HEK293T (cell line): Measurements from ENCODE around the gene RUVBL1.
A peak's percentile ranks its signal among the peaks of the same experiment; 100 is the strongest.

ENCODE experiments used
- CTCF ChIA-PET: fragments of 350-600 bp; formaldehyde crosslinking; extraction: SDS; loops from one replicate; lab custom pipeline; 2021; ENCODE audit warnings: antibody characterized with exemption, inconsistent platforms; lab: Yijun Ruan, JAX
- POLR2A ChIA-PET: fragments of 350-600 bp; formaldehyde crosslinking; extraction: SDS; loops from one replicate; lab custom pipeline; 2020; ENCODE audit warnings: antibody characterized with exemption, inconsistent platforms; lab: Yijun Ruan, JAX
- DNase-seq: peaks from one replicate; pipeline ENCODE4 v3.0.0; 2012; ENCODE audit warnings: mixed read lengths; ENCODE audit errors: extremely low spot score
- ARNT ChIP-seq: fragments of 450-650 bp; IDR thresholded peaks from 2 replicates; pipeline ENCODE4 v1.6.1; 2017; ENCODE audit warnings: mild to moderate bottlenecking
- BHLHE40 ChIP-seq: fragments of 450-650 bp; IDR thresholded peaks from 2 replicates; pipeline ENCODE4 v1.6.1; 2016; ENCODE audit warnings: mild to moderate bottlenecking, moderate library complexity, borderline replicate concordance
- CTBP1 ChIP-seq: fragments of 450-650 bp; IDR thresholded peaks from 2 replicates; pipeline ENCODE4 v1.6.1; 2016; ENCODE audit warnings: borderline replicate concordance
- ELF4 ChIP-seq: fragments of 450-650 bp; IDR thresholded peaks from 2 replicates; pipeline ENCODE4 v1.6.1; 2017; ENCODE audit warnings: antibody characterized with exemption
- FOXA1 ChIP-seq: fragments of 450-650 bp; IDR thresholded peaks from 2 replicates; pipeline ENCODE4 v1.6.1; 2016; ENCODE audit warnings: mild to moderate bottlenecking
- FOXK2 ChIP-seq: fragments of 450-650 bp; IDR thresholded peaks from 2 replicates; pipeline ENCODE4 v1.6.1; 2016; ENCODE audit warnings: mild to moderate bottlenecking
- FOXM1 ChIP-seq: fragments of 450-650 bp; IDR thresholded peaks from 2 replicates; pipeline ENCODE4 v1.6.1; 2017; ENCODE audit warnings: mild to moderate bottlenecking, borderline replicate concordance
- HDGF ChIP-seq: fragments of 450-650 bp; IDR thresholded peaks from 2 replicates; pipeline ENCODE4 v1.6.1; 2017; ENCODE audit warnings: antibody characterized with exemption, borderline replicate concordance
- L3MBTL2 ChIP-seq: fragments of 450-650 bp; conservative IDR thresholded peaks from 2 replicates; pipeline ENCODE4 v1.6.1; 2016; ENCODE audit warnings: mild to moderate bottlenecking
- LEF1 ChIP-seq: fragments of 450-650 bp; IDR thresholded peaks from 2 replicates; pipeline ENCODE4 v1.6.1; 2017; ENCODE audit warnings: mild to moderate bottlenecking, borderline replicate concordance
- NFRKB ChIP-seq: fragments of 450-650 bp; IDR thresholded peaks from 2 replicates; pipeline ENCODE4 v1.6.1; 2016; ENCODE audit warnings: mild to moderate bottlenecking, moderate library complexity
- PKNOX1 ChIP-seq: fragments of 450-650 bp; IDR thresholded peaks from 2 replicates; pipeline ENCODE4 v1.6.1; 2016
- SP1 ChIP-seq: fragments of 450-650 bp; IDR thresholded peaks from 2 replicates; pipeline ENCODE4 v1.6.1; 2017
- SUZ12 ChIP-seq: fragments of 450-650 bp; IDR thresholded peaks from 2 replicates; pipeline ENCODE4 v1.6.1; 2016; ENCODE audit warnings: mild to moderate bottlenecking
- TARDBP ChIP-seq: fragments of 450-650 bp; IDR thresholded peaks from 2 replicates; pipeline ENCODE4 v1.6.1; 2016
- ZNF384 ChIP-seq: fragments of 450-650 bp; IDR thresholded peaks from 2 replicates; pipeline ENCODE4 v1.6.1; 2016

The RUVBL1 gene

DNA sequence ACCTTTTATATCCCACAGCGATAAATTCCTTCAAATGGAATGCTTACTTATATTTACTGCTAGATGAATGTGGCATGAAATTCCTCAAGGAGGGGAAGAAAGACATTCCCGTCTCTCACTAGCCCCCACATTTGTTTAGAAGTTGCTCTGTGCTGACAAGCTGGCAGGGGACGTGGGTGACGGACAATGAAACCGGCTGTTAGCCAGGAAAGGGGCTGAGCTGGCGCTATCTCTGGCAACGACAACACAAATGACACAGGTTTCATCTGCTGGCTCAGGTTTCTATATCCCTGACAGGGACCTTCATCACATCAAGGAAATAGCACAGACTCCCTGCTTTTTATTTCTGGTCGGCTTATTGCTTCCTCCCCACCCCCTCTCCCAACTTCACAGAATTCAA is 15.8 kb downstream of the RUVBL1 start:
- no peak for DNase-seq
- CTCF ChIA-PET, result no interaction called here
- POLR2A ChIA-PET, result no interaction called here
- TF ChIP-seq ELF4, result no peak
- no peak for TF ChIP-seq FOXM1
- TF ChIP-seq BHLHE40, result no peak
- TF ChIP-seq CTBP1, result no peak

GRCh38 chr3:128103136-128103676 is 20.4 kb downstream of the RUVBL1 start:
- POLR2A ChIA-PET, result no interaction called here
- DNase-seq, result no peak
- CTCF ChIA-PET, result interaction anchor here (0.8 kb wide), 1 partner anchor 8 kb away, joined by 6 read pairs; no protein-coding TSS in a partner anchor
- TF ChIP-seq CTBP1 (no peak), TARDBP (no peak), HDGF (no peak), FOXK2 (no peak), SUZ12 (no peak), PKNOX1 (peak; percentile 81), ARNT (no peak)

GRCh38 chr3:128100638-128101037 is 23.0 kb downstream of the RUVBL1 start:
- TF ChIP-seq ELF4 (no peak), LEF1 (no peak), ARNT (no peak)
- POLR2A ChIA-PET, result interaction anchor here (0.9 kb wide), 1 partner anchor 23 kb away, joined by 4 read pairs; the partner anchor contains the start of gene RUVBL1
- CTCF ChIA-PET, result no interaction called here
- no peak for DNase-seq

DNA sequence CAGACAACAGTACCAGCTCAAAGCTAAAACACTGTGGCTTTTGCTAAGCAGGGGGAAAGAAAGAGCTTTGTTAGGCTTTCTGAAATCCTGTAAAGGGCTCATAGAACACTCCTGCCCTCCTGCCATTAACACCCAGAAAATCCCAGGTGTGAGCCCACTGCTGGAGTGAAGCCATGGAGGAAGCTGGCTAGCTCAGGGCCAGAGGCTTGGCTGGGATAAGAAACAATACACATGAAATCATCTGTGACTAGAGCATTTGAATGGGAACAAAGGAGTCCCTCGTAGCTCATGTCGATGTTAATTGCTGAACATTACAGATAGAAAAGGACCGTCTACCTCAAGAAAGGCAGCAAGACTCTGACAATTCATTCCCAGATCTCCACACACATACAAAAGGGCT is 23.5 kb downstream of the RUVBL1 start:
- TF ChIP-seq FOXM1 (no peak), SUZ12 (no peak), FOXK2 (no peak)
- ChIA-PET CTCF (no interaction called here), POLR2A (interaction anchor here (0.9 kb wide), 1 partner anchor 23 kb away, joined by 4 read pairs; the partner anchor contains the start of gene RUVBL1)
- no peak for DNase-seq

- no peak for TF ChIP-seq HDGF
- TF ChIP-seq PKNOX1, result no peak
- no peak for TF ChIP-seq FOXK2
- no peak for TF ChIP-seq NFRKB
- TF ChIP-seq BHLHE40, result no peak
- TF ChIP-seq ARNT, result no peak
- no peak for TF ChIP-seq ELF4
- no peak for TF ChIP-seq SP1
- no peak for TF ChIP-seq FOXM1
- TF ChIP-seq LEF1, result no peak
- no peak for TF ChIP-seq CTBP1
- TF ChIP-seq L3MBTL2, result no peak
- TF ChIP-seq SUZ12, result no peak
- TF ChIP-seq FOXA1, result no peak
- TF ChIP-seq TARDBP, result no peak
- TF ChIP-seq ZNF384, result no peak
- no peak for DNase-seq
- CTCF ChIA-PET, result no interaction called here
- POLR2A ChIA-PET, result interaction anchor here (1.1 kb wide), 1 partner anchor 25 kb away, joined by 4 read pairs; the partner anchor contains the start of gene RUVBL1
Measured at GRCh38 chr3:128098234-128098633, 25.4 kb downstream of the RUVBL1 start.

DNA sequence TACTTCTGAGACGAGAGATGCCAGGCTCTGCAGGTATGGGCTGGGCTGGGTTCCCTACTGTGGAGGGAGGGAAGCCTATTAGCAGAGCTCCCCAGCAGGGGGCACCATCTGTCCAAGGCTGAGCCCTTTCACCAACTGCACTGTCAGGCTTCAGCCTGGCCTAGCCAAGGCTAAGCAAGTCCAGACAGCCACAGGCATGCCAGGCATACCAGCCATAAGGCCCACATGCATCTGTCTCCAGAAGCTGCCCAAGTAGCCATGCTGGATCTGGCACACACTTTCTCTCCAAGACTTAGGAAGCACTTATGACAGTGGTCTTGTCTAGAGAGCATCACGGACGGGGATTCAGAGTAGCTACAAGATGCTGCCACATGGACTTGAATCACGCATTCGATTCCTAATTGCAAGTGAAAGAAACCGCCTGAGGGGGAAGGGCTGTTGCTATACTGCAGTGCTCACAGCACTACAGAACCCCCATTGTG is 28.3 kb downstream of the RUVBL1 start:
- ChIA-PET POLR2A (interaction anchor here (1.0 kb wide), 1 partner anchor 58 kb away, joined by 3 read pairs; no protein-coding TSS in a partner anchor), CTCF (interaction anchor here (0.6 to 1.4 kb wide), 6 partner anchors 9 to 38 kb away, joined by 3 to 7 read pairs (median 4); partner anchors contain the start of gene RUVBL1)
- no peak for TF ChIP-seq FOXA1
- no peak for TF ChIP-seq SUZ12
- no peak for TF ChIP-seq SP1
- no peak for TF ChIP-seq BHLHE40
- TF ChIP-seq ZNF384, result no peak
- no peak for TF ChIP-seq FOXM1
- no peak for TF ChIP-seq PKNOX1
- no peak for TF ChIP-seq LEF1
- TF ChIP-seq CTBP1, result no peak
- TF ChIP-seq TARDBP, result no peak
- TF ChIP-seq HDGF, result no peak
- TF ChIP-seq L3MBTL2, result no peak
- no peak for TF ChIP-seq ELF4
- TF ChIP-seq NFRKB, result no peak
- TF ChIP-seq ARNT, result no peak
- DNase-seq, result peak; percentile 70
